ENCODE measurements around the gene PRSS50.
"Not testable (repeated sequence)": the region's sequence is repeated elsewhere in the genome, so short reads cannot be mapped to it uniquely, and the experiment has no call there.

PRSS50 gene

GRCh38 chr3:46717447-46718231, at the start of gene PRSS50:
Gene PRSS50 (minus strand): TSS chr3:46717869. CDS start chr3:46717824, 45 bp downstream.
- no peak for DNase-seq

GRCh38 chr3:46764206-46764605, 46.5 kb upstream of the PRSS50 start:
- DNase-seq = no peak

GRCh38 chr3:46763178-46763577, 45.5 kb upstream of the PRSS50 start:
- no peak for DNase-seq

GRCh38 chr3:46759239-46760167, 41.8 kb upstream of the PRSS50 start:
- DNase-seq = no peak

- DNase-seq = no peak
Measured at GRCh38 chr3:46756642-46757041, 39.0 kb upstream of the PRSS50 start.

GRCh38 chr3:46755646-46756045, 38.0 kb upstream of the PRSS50 start:
- no peak for DNase-seq

GRCh38 chr3:46753127-46753526, 35.5 kb upstream of the PRSS50 start:
- not testable (repeated sequence) for DNase-seq

GRCh38 chr3:46750555-46751038, 32.9 kb upstream of the PRSS50 start:
- no peak for DNase-seq

GRCh38 chr3:46749129-46749528, 31.5 kb upstream of the PRSS50 start:
- DNase-seq = no peak

GRCh38 chr3:46748170-46748569, 30.5 kb upstream of the PRSS50 start:
- no peak for DNase-seq

GRCh38 chr3:46746711-46747110, 29.0 kb upstream of the PRSS50 start:
- no peak for DNase-seq

GRCh38 chr3:46742992-46743585, 25.4 kb upstream of the PRSS50 start:
- no peak for DNase-seq

- DNase-seq = not testable (repeated sequence)
Measured at GRCh38 chr3:46739565-46739964, 21.9 kb upstream of the PRSS50 start.

GRCh38 chr3:46737329-46737731, 19.7 kb upstream of the PRSS50 start:
- no peak for DNase-seq

GRCh38 chr3:46736006-46736872, 18.6 kb upstream of the PRSS50 start:
- no peak for DNase-seq

- DNase-seq = no peak
Measured at GRCh38 chr3:46734773-46735172, 17.1 kb upstream of the PRSS50 start.

GRCh38 chr3:46733026-46733800, 15.5 kb upstream of the PRSS50 start:
- DNase-seq = no peak

GRCh38 chr3:46731795-46732194, 14.1 kb upstream of the PRSS50 start:
- no peak for DNase-seq

GRCh38 chr3:46730819-46731218, 13.2 kb upstream of the PRSS50 start:
- no peak for DNase-seq

GRCh38 chr3:46729038-46729437, 11.4 kb upstream of the PRSS50 start:
- DNase-seq = no peak

- no peak for DNase-seq
Measured at GRCh38 chr3:46725621-46726314, 8.1 kb upstream of the PRSS50 start.

All from T1000 (cell line).